HCT116 (cell line): ENCODE results near the gene BSN. TPM values are rescaled to one million over a fixed set of nuclear protein-coding genes. Genes with fewer than 3 reads are reported as not detected.

Experiments used
- ATAC-seq: fragments of 200-7000 bp; cut with Tn5 transposase; 2 replicates; pipeline ENCODE4 v1.9.1; 2020; ENCODE audit warnings: mild to moderate bottlenecking, moderate library complexity
- BruUV-seq: library from RNA; stranded (reverse); fragments of 400-500 nt; replicated peaks from 2 replicates; lab custom pipeline; 2021; lab: Mats Ljungman, UMichigan
- CTCF ChIA-PET: fragments of 300-600 bp; sonication (Branson Sonifier 250); formaldehyde crosslinking; loops from one replicate; lab custom pipeline; 2021; ENCODE audit warnings: antibody characterized with exemption; lab: Charles Lee
- POLR2A ChIA-PET: fragments of 300-600, 350-600 bp; sonication (Branson Sonifier 250); formaldehyde crosslinking; loops from one replicate; lab custom pipeline; 2021; ENCODE audit warnings: antibody characterized with exemption; lab: Charles Lee
- RAD21 ChIA-PET, 2 experiments: fragments of 300-600 bp; sonication (Branson Sonifier 250); formaldehyde crosslinking; loops; one replicate each; lab custom pipeline; 2023; ENCODE audit warnings: low total read pairs in 2 of 2; ENCODE audit not compliant: uncharacterized antibody in 2 of 2, unreplicated experiment in 2 of 2, low non-redundant PET in 1 of 2; lab: Charles Lee
- DNase-seq: peaks from one replicate; pipeline ENCODE4 v3.0.0-alpha.2; 2010; ENCODE audit warnings: low read depth, low spot score
- H2AFZ ChIP-seq: fragments of 200-600 bp; shearing (Covaris generic), sonication (generic); 2 replicates; pipeline ENCODE4 v1.6.1; 2017; ENCODE audit warnings: low read depth, mixed run types, mixed read lengths, antibody characterized with exemption, low read length; ENCODE audit not compliant: poor library complexity, severe bottlenecking
- H3K27ac ChIP-seq: 2 replicates; pipeline ENCODE4 v1.5.1; 2012; ENCODE audit warnings: low read depth, low read length
- H3K27me3 ChIP-seq: fragments of 200-600 bp; sonication (generic); 2 replicates; pipeline ENCODE4 v1.6.1; 2016; ENCODE audit warnings: mixed run types, low read length, mixed read lengths; ENCODE audit not compliant: insufficient read depth
- H3K36me3 ChIP-seq, 2 experiments: fragments of 200-500 bp in 1 of 2; fragments of 200-600 bp in 1 of 2; sonication (Bioruptor generic) in 1 of 2; sonication (generic) in 1 of 2; 2 replicates each; pipeline versions ENCODE4 v1.5.1 to v1.6.1; 2014 to 2016; ENCODE audit warnings: low read length in 2 of 2, inconsistent platforms in 1 of 2, mixed read lengths in 1 of 2, mixed run types in 1 of 2; ENCODE audit not compliant: insufficient read depth in 2 of 2, control insufficient read depth in 1 of 2
- H3K4me1 ChIP-seq, 2 experiments: fragments of 200-600 bp in 1 of 2; sonication (generic) in 1 of 2; 2 replicates each; pipeline versions ENCODE4 v1.5.1 to v1.6.1; 2012 to 2017; ENCODE audit warnings: low read length in 2 of 2, inconsistent platforms in 1 of 2, mild to moderate bottlenecking in 1 of 2, mixed read lengths in 1 of 2, mixed run types in 1 of 2, moderate library complexity in 1 of 2; ENCODE audit not compliant: insufficient read depth in 2 of 2, control insufficient read depth in 1 of 2
- H3K4me2 ChIP-seq: fragments of 200-600 bp; sonication (generic); 2 replicates; pipeline ENCODE4 v1.6.1; 2017; ENCODE audit warnings: mixed run types, low read length, mixed read lengths
- H3K4me3 ChIP-seq, 2 experiments: fragments of 200-600 bp in 1 of 2; sonication (generic) in 1 of 2; replicated peaks in 1 of 2; 2 replicates each; pipeline ENCODE4 v1.5.1; 2011 to 2016; ENCODE audit warnings: low read length in 2 of 2, control low read depth in 1 of 2, low read depth in 1 of 2, mild to moderate bottlenecking in 1 of 2, mixed read lengths in 1 of 2, mixed run types in 1 of 2
- H3K79me2 ChIP-seq: fragments of 200-600 bp; sonication (generic); 2 replicates; pipeline ENCODE4 v1.6.1; 2017; ENCODE audit warnings: mild to moderate bottlenecking, mixed run types, low read length, moderate library complexity, mixed read lengths; ENCODE audit not compliant: insufficient read depth
- H3K9ac ChIP-seq: fragments of 200-600 bp; sonication (generic); 2 replicates; pipeline ENCODE4 v1.6.1; 2016; ENCODE audit warnings: low read length, mixed read lengths
- H3K9me2 ChIP-seq: fragments of 200-600 bp; sonication (generic), shearing (Covaris generic); 2 replicates; pipeline ENCODE4 v1.6.1; 2017; ENCODE audit warnings: mixed run types, mild to moderate bottlenecking, moderate library complexity; ENCODE audit not compliant: insufficient read depth
- H3K9me3 ChIP-seq, 2 experiments: fragments of 200-500 bp in 1 of 2; fragments of 200-600 bp in 1 of 2; sonication (Bioruptor generic) in 1 of 2; sonication (generic) in 1 of 2; 2 replicates each; pipeline ENCODE4 v1.6.1; 2014 to 2017; ENCODE audit warnings: low read length in 2 of 2, mixed read lengths in 2 of 2, inconsistent platforms in 1 of 2, low read depth in 1 of 2, mild to moderate bottlenecking in 1 of 2, mixed run types in 1 of 2, moderate library complexity in 1 of 2; ENCODE audit not compliant: control insufficient read depth in 1 of 2, insufficient read depth in 1 of 2
- H4K20me1 ChIP-seq: fragments of 200-600 bp; sonication (generic), shearing (Covaris generic); 2 replicates; pipeline ENCODE4 v1.6.1; 2017; ENCODE audit warnings: mixed run types, mild to moderate bottlenecking, moderate library complexity; ENCODE audit not compliant: insufficient read depth
- CBX3 ChIP-seq: IDR thresholded peaks from 2 replicates; pipeline ENCODE4 v1.6.1; 2012; ENCODE audit warnings: low read depth
- CEBPB ChIP-seq: IDR thresholded peaks from 2 replicates; pipeline ENCODE4 v1.6.1; 2012; ENCODE audit warnings: low read depth
- EGR1 ChIP-seq: IDR thresholded peaks from 2 replicates; pipeline ENCODE4 v1.6.1; 2012; ENCODE audit warnings: low read depth
- ELF1 ChIP-seq: IDR thresholded peaks from 2 replicates; pipeline ENCODE4 v1.6.1; 2012; ENCODE audit warnings: low read depth, borderline replicate concordance
- EZH2 ChIP-seq: fragments of 200-600 bp; sonication (generic); IDR thresholded peaks from 2 replicates; pipeline ENCODE4 v1.6.1; 2017; ENCODE audit warnings: antibody characterized with exemption, mixed run types
- EZH2phosphoT487 ChIP-seq: fragments of 200-600 bp; IDR thresholded peaks from 2 replicates; pipeline ENCODE4 v1.6.1; 2018; ENCODE audit warnings: antibody characterized with exemption, borderline replicate concordance
- FOSL1 ChIP-seq: IDR thresholded peaks from 2 replicates; pipeline ENCODE4 v1.6.1; 2012; ENCODE audit warnings: low read depth
- POLR2A ChIP-seq: IDR thresholded peaks from 2 replicates; pipeline ENCODE4 v1.7.0; 2011; ENCODE audit warnings: borderline replicate concordance; ENCODE audit not compliant: insufficient read depth, insufficient read length; ENCODE audit errors: extremely low read depth
- RAD21 ChIP-seq: IDR thresholded peaks from 2 replicates; pipeline ENCODE4 v1.6.1; 2012; ENCODE audit warnings: low read depth, mild to moderate bottlenecking
- SIN3A ChIP-seq: IDR thresholded peaks from 2 replicates; pipeline ENCODE4 v1.6.1; 2012; ENCODE audit warnings: low read depth
- SRF ChIP-seq: IDR thresholded peaks from 2 replicates; pipeline ENCODE4 v1.6.1; 2012; ENCODE audit warnings: low read depth
- YY1 ChIP-seq: IDR thresholded peaks from 2 replicates; pipeline ENCODE4 v1.6.1; 2011; ENCODE audit warnings: low read length, low read depth, moderate library complexity, mild to moderate bottlenecking; ENCODE audit not compliant: insufficient replicate concordance; ENCODE audit errors: extremely low read depth
- intact Hi-C: fragments of 100-400 bp; cut with micrococcal nuclease; formaldehyde crosslinking; loops from 2 replicates; pipeline ENCODE4 v1.10.0; 2022
- total RNA-seq: library from RNA; stranded (reverse); gene quantifications from one replicate; pipeline ENCODE4 v1.2.1, GENCODE V29; 2021; ENCODE audit not compliant: unreplicated experiment
- TF ChIP-seq, protein P1 (sequence below), 3 experiments: fragments of 200-600 bp in 1 of 3; sonication (generic) in 1 of 3; IDR thresholded peaks in 2 of 3; conservative IDR thresholded peaks in 1 of 3; 2 replicates each; pipeline ENCODE4 v1.5.1; 2012 to 2017; ENCODE audit warnings: low read depth in 2 of 3, low read length in 2 of 3, antibody characterized with exemption in 1 of 3, borderline replicate concordance in 1 of 3, control low read depth in 1 of 3, mild to moderate bottlenecking in 1 of 3, mixed read lengths in 1 of 3, mixed run types in 1 of 3, moderate library complexity in 1 of 3; ENCODE audit not compliant: insufficient read depth in 1 of 3

BSN gene
- total RNA-seq, 1 experiment from 2014 or later, result 1.5 TPM

DNA sequence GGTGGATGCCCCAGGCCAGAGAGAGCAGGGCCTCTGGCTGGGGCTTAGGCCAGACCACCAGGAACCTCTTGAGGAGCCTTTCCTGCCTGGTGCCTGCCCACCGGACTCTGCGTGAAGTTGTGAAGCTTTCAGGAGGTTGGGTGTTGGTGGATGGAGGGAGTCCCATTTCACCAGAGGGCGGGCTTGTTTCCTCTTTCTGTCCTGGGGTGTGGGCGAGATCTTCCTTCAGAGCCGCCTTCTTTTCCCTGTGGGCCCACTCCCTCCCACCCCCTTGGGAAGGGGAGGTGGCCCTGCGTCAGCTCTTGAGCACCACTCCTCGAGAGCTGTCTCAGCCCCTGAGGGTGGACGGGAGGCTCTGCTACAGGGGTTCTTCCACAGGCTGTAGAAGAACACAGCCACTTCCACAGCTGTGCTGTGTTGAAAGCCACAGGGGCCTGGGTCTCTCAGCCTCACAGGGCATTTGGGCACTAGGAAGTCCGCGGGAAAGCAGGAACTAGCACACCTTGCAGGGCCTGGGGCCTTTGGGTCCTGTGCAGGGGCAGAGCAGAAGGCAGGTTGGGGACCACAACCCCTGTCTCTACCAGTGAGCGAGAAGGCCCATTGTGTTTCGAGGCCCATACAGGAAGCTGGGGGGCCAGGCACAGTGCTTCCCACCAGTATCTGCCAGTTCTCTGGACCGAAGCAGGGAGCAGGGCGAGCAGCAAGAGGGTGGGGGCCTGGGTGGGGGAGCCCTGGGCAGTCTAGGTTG is 163.1 kb downstream of the BSN start (continued):
- TF ChIP-seq YY1 (no peak), EZH2phosphoT487 (no peak), EZH2 (no peak), RAD21 (no peak), FOSL1 (no peak), SIN3A (no peak), SRF (no peak), CBX3 (no peak), EGR1 (no peak)
- TF ChIP-seq, protein P1, sequence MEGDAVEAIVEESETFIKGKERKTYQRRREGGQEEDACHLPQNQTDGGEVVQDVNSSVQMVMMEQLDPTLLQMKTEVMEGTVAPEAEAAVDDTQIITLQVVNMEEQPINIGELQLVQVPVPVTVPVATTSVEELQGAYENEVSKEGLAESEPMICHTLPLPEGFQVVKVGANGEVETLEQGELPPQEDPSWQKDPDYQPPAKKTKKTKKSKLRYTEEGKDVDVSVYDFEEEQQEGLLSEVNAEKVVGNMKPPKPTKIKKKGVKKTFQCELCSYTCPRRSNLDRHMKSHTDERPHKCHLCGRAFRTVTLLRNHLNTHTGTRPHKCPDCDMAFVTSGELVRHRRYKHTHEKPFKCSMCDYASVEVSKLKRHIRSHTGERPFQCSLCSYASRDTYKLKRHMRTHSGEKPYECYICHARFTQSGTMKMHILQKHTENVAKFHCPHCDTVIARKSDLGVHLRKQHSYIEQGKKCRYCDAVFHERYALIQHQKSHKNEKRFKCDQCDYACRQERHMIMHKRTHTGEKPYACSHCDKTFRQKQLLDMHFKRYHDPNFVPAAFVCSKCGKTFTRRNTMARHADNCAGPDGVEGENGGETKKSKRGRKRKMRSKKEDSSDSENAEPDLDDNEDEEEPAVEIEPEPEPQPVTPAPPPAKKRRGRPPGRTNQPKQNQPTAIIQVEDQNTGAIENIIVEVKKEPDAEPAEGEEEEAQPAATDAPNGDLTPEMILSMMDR (IDR thresholded peaks at IDR 0.05 in 2 of 3, conservative IDR thresholded peaks at IDR 0.05 in 1 of 3; ENCODE audit: borderline replicate concordance in 1 of 3, insufficient read depth in 1 of 3, low read depth in 2 of 3, low read length in 2 of 3), result no peak

DNA sequence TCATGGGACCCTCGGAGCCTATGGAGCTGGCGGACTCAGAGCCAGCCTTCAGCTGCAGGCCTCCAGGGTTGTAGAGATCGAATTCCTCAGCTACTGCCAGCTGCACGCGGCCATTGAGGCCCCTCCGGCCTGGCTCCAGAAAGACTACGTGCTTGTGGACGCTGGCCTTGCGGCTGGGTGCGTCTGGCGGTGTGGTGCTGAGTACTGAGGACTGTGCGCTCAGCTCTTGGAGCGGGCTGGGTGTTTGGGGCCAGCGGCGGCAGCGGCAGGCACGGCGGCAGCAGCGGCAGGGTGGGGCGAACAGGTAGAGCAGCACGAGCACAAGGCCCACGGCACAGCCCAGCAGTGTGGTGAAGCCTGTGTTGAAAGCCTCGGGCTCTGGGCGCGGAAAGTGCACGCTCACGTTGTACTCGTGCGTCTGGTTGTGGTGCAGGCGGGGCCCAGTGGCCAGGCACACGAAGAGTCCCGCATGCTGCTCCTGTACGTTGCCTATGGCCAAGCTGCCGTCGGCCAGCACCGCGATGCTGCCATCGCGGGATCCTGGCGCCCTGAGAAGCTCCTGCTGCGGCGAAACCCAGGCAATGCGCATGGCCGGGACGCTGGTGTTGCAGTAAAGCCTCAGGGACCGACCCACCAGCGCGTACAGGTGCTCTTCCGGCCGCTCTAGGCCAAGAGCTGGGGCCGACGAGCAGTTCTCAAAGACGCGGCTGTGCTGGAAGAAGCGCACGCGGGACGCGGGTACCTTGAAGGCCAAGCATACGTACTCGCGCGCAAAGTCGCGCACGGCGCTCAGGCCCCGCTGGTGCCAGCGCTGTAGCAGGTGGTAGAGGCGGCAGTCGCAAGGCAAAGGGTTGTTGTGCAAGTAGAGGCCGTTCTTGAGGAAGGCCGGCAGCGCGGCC is 163.9 kb downstream of the BSN start:
- BruUV-seq, result no TSS peak
- Histone ChIP-seq H3K9me2 (no peaks in the 10 kb centered on the region), H3K79me2 (peaks cover 13% of the 10 kb centered on the region), H3K27me3 (no peaks in the 10 kb centered on the region), H3K36me3 (peaks cover 3 to 24% of the 10 kb centered on the region in 2 experiments; a peak in 2 of 4 replicates), H3K9me3 (no peaks in the 10 kb centered on the region), H3K4me2 (no peak overlapping the region), H3K4me3 (no peak overlapping the region), H3K9ac (no peak overlapping the region), H4K20me1 (no peaks in the 10 kb centered on the region), H3K4me1 (peaks cover 7 to 24% of the 10 kb centered on the region in 2 experiments; a peak in 3 of 4 replicates), H2AFZ (no peak overlapping the region), H3K27ac (no peak overlapping the region)
- DNase-seq (no peak), ATAC-seq (no peak)
- CTCF ChIA-PET, result no interaction called here
- RAD21 ChIA-PET, result no interaction called here
- intact Hi-C loops, result no loop called here
- TF ChIP-seq ELF1 (no peak), EZH2 (no peak), CEBPB (no peak), POLR2A (no peak)
- POLR2A ChIA-PET, result no interaction called here
